Measurements from ENCODE around the gene FGF18. TPM values are rescaled to one million over a fixed set of nuclear protein-coding genes. Genes with fewer than 3 reads are reported as not detected.
A peak's percentile ranks its signal among the peaks of the same experiment; 100 is the strongest.

FGF18 gene
- total and polyA plus RNA-seq, 9 of the 15 experiments (the other 6 are each of a cell fraction or from before 2014, with no cell fraction given), result 0.05 to 0.18 (median 0.11) TPM; not detected in 6

GRCh38 chr5:171484460-171484899 is 65.0 kb downstream of the FGF18 start (continued):
- TF ChIP-seq CC2D1A (IDR thresholded peaks at IDR 0.05) (0 out of 2 replicates have a peak, but pooled peaks have one; percentile 27), ZNF518B (CRISPR knock-in tag; IDR thresholded peaks at IDR 0.05) (no peak), NR2C2 (CRISPR knock-in tag; IDR thresholded peaks at IDR 0.05) (no peak), NR2C2 (tag; IDR thresholded peaks at IDR 0.05) (no peak), RBM17 (IDR thresholded peaks at IDR 0.05; ENCODE audit: borderline replicate concordance, low read depth, low read length) (no peak), BCOR (IDR thresholded peaks at IDR 0.05) (peak; percentile 45; the same call in 1 of the 2 replicates), RAD21 (CRISPR knock-in tag; conservative IDR thresholded peaks at IDR 0.05 in 1 of 2, IDR thresholded peaks at IDR 0.05 in 1 of 2) (peak; percentile 49 to 69), ZNF445 (CRISPR knock-in tag; IDR thresholded peaks at IDR 0.05; ENCODE audit: low read depth) (no peak), ELF2 (CRISPR knock-in tag; IDR thresholded peaks at IDR 0.05) (no peak), ZKSCAN3 (CRISPR knock-in tag; IDR thresholded peaks at IDR 0.05) (no peak), NCOA1 (IDR thresholded peaks at IDR 0.05; ENCODE audit: low read depth) (no peak), TARDBP (IDR thresholded peaks at IDR 0.05) (no peak), SMC3 (conservative IDR thresholded peaks at IDR 0.05; ENCODE audit: insufficient read depth, low read depth, low read length) (peak; percentile 62), CXXC5 (CRISPR knock-in tag; IDR thresholded peaks at IDR 0.05) (no peak), ZNF695 (CRISPR knock-in tag; IDR thresholded peaks at IDR 0.05) (no peak), DMBX1 (CRISPR knock-in tag; IDR thresholded peaks at IDR 0.05; ENCODE audit: borderline replicate concordance) (no peak), ZNF12 (CRISPR knock-in tag; IDR thresholded peaks at IDR 0.05) (no peak), ZNF398 (CRISPR knock-in tag; IDR thresholded peaks at IDR 0.05) (no peak), SRF (CRISPR knock-in tag; IDR thresholded peaks at IDR 0.05) (no peak), POLR2H (tag; IDR thresholded peaks at IDR 0.05; ENCODE audit: low read depth) (no peak)
- TF ChIP-seq, protein P1, sequence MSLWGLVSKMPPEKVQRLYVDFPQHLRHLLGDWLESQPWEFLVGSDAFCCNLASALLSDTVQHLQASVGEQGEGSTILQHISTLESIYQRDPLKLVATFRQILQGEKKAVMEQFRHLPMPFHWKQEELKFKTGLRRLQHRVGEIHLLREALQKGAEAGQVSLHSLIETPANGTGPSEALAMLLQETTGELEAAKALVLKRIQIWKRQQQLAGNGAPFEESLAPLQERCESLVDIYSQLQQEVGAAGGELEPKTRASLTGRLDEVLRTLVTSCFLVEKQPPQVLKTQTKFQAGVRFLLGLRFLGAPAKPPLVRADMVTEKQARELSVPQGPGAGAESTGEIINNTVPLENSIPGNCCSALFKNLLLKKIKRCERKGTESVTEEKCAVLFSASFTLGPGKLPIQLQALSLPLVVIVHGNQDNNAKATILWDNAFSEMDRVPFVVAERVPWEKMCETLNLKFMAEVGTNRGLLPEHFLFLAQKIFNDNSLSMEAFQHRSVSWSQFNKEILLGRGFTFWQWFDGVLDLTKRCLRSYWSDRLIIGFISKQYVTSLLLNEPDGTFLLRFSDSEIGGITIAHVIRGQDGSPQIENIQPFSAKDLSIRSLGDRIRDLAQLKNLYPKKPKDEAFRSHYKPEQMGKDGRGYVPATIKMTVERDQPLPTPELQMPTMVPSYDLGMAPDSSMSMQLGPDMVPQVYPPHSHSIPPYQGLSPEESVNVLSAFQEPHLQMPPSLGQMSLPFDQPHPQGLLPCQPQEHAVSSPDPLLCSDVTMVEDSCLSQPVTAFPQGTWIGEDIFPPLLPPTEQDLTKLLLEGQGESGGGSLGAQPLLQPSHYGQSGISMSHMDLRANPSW (CRISPR knock-in tag; IDR thresholded peaks at IDR 0.05), result no peak
- TF ChIP-seq, protein P2, sequence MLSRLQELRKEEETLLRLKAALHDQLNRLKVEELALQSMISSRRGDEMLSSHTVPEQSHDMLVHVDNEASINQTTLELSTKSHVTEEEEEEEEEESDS (CRISPR knock-in tag; IDR thresholded peaks at IDR 0.05), result no peak
